Liver (tissue), 9 donors: ENCODE results near the gene CMTM1. TPM values are rescaled to one million over a fixed set of nuclear protein-coding genes. Genes with fewer than 3 reads are reported as not detected.

ENCODE experiments used
- DNase-seq: peaks from one replicate; pipeline ENCODE4 v3.0.0-alpha.2; 2017; ENCODE audit warnings: low spot score
- H3K27ac ChIP-seq, 2 donors: one replicate each; pipeline ENCODE4 v1.7.0; 2013; ENCODE audit warnings: inconsistent platforms in 2 of 2, low read length in 2 of 2, control low read depth in 1 of 2, low read depth in 1 of 2, mild to moderate bottlenecking in 1 of 2
- H3K27me3 ChIP-seq, 4 donors: one replicate each; pipeline versions ENCODE4 v1.6.1 to v1.7.0; 2013; ENCODE audit warnings: low read length in 3 of 4, inconsistent platforms in 1 of 4, mild to moderate bottlenecking in 1 of 4, moderate library complexity in 1 of 4; ENCODE audit not compliant: control insufficient read depth in 4 of 4, insufficient read depth in 4 of 4
- H3K36me3 ChIP-seq, 4 donors: one replicate each; pipeline versions ENCODE4 v1.6.1 to v1.7.0; 2013; ENCODE audit warnings: low read length in 3 of 4, mild to moderate bottlenecking in 3 of 4, low read depth in 1 of 4, moderate library complexity in 1 of 4; ENCODE audit not compliant: control insufficient read depth in 4 of 4, insufficient read depth in 3 of 4
- H3K4me1 ChIP-seq, 4 donors: one replicate each; pipeline versions ENCODE4 v1.6.1 to v1.7.0; 2013; ENCODE audit warnings: low read length in 3 of 4, mild to moderate bottlenecking in 3 of 4, moderate library complexity in 1 of 4; ENCODE audit not compliant: control insufficient read depth in 4 of 4, insufficient read depth in 4 of 4
- H3K4me3 ChIP-seq, 3 donors: one replicate each; pipeline versions ENCODE4 v1.6.1 to v1.7.0; 2013; ENCODE audit warnings: low read length in 3 of 3, control low read depth in 1 of 3, low read depth in 1 of 3, mild to moderate bottlenecking in 1 of 3
- H3K9ac ChIP-seq, 2 donors: one replicate each; pipeline ENCODE4 v1.7.0; 2013; ENCODE audit warnings: low read length in 2 of 2, mild to moderate bottlenecking in 2 of 2, moderate library complexity in 2 of 2, control low read depth in 1 of 2, low read depth in 1 of 2
- H3K9me3 ChIP-seq, 4 donors: one replicate each; pipeline versions ENCODE4 v1.6.1 to v1.7.0; 2013; ENCODE audit warnings: low read length in 3 of 4; ENCODE audit not compliant: control insufficient read depth in 4 of 4
- EGR1 ChIP-seq, 2 donors: IDR thresholded peaks; 2 replicates each; pipeline ENCODE4 v1.6.1; 2016 to 2018; ENCODE audit warnings: antibody characterized with exemption in 2 of 2, low read depth in 2 of 2
- FOXA1 ChIP-seq: IDR thresholded peaks from 2 replicates; pipeline ENCODE4 v1.6.1; 2016; ENCODE audit warnings: antibody characterized with exemption
- FOXA2 ChIP-seq: IDR thresholded peaks from 2 replicates; pipeline ENCODE4 v1.6.1; 2016; ENCODE audit warnings: antibody characterized with exemption
- GABPA ChIP-seq, 2 donors: IDR thresholded peaks in 1 of 2; conservative IDR thresholded peaks in 1 of 2; 2 replicates each; pipeline ENCODE4 v1.6.1; 2016; ENCODE audit warnings: antibody characterized with exemption in 2 of 2, mild to moderate bottlenecking in 1 of 2, moderate library complexity in 1 of 2
- HNF4A ChIP-seq, 2 donors: conservative IDR thresholded peaks; 2 replicates each; pipeline ENCODE4 v1.6.1; 2016; ENCODE audit warnings: antibody characterized with exemption in 2 of 2, mild to moderate bottlenecking in 2 of 2
- HNF4G ChIP-seq: IDR thresholded peaks from 2 replicates; pipeline ENCODE4 v1.6.1; 2016; ENCODE audit warnings: antibody characterized with exemption
- JUND ChIP-seq, 2 donors: IDR thresholded peaks; 2 replicates each; pipeline ENCODE4 v1.6.1; 2016; ENCODE audit warnings: antibody characterized with exemption in 2 of 2
- NR2F2 ChIP-seq: IDR thresholded peaks from 2 replicates; pipeline ENCODE4 v1.6.1; 2016; ENCODE audit warnings: antibody characterized with exemption
- RAD21 ChIP-seq, 2 donors: IDR thresholded peaks; 2 replicates each; pipeline ENCODE4 v1.6.1; 2016; ENCODE audit warnings: antibody characterized with exemption in 2 of 2, mild to moderate bottlenecking in 2 of 2
- RXRA ChIP-seq, 2 donors: IDR thresholded peaks; 2 replicates each; pipeline ENCODE4 v1.6.1; 2017 to 2018; ENCODE audit warnings: antibody characterized with exemption in 2 of 2, mild to moderate bottlenecking in 1 of 2
- SP1 ChIP-seq: IDR thresholded peaks from 2 replicates; pipeline ENCODE4 v1.6.1; 2018; ENCODE audit warnings: antibody characterized with exemption, mild to moderate bottlenecking
- TAF1 ChIP-seq: conservative IDR thresholded peaks from 2 replicates; pipeline ENCODE4 v1.6.1; 2016; ENCODE audit warnings: antibody characterized with exemption, mild to moderate bottlenecking
- YY1 ChIP-seq: IDR thresholded peaks from 2 replicates; pipeline ENCODE4 v1.6.1; 2016; ENCODE audit warnings: antibody characterized with exemption, mild to moderate bottlenecking
- WGBS: extraction: QIAGEN DNeasy Blood & Tissue Kit; methylation state at CpG from one replicate; pipeline ENCODE4 v1.1.7; 2013; 5-methylcytosine and 5-hydroxymethylcytosine counted together
- polyA plus RNA-seq, 2 donors: library from polyadenylated mRNA; stranded (reverse) in 1 of 2; unstranded in 1 of 2; fragments of 200-250 nt in 1 of 2; fragments of >200 nt in 1 of 2; fragmentation: Nextera tagmentation in 1 of 2; extraction: Ambion mirVana in 1 of 2; gene quantifications; one replicate each; pipeline versions ENCODE4 v1.2.1 to v1.2.3, GENCODE V29; 2013 to 2015
- total RNA-seq, 2 donors: library from RNA; depleted of rRNA; stranded (reverse); fragments of >200 nt; gene quantifications; one replicate each; pipeline ENCODE4 v1.2.3, GENCODE V29; 2014
- TF ChIP-seq, protein P1 (sequence below): IDR thresholded peaks from 2 replicates; pipeline ENCODE4 v1.6.1; 2016; ENCODE audit warnings: antibody characterized with exemption, mild to moderate bottlenecking
- TF ChIP-seq, protein P2 (sequence below): fragments of 150-350 bp; IDR thresholded peaks from 2 replicates; pipeline ENCODE4 v1.5.1; 2017; ENCODE audit warnings: improper control_type of control experiment, low read depth, low read length; ENCODE audit not compliant: missing input control
- TF ChIP-seq, protein P3 (sequence below): IDR thresholded peaks from 2 replicates; pipeline ENCODE4 v1.6.1; 2016; ENCODE audit warnings: antibody characterized with exemption
- TF ChIP-seq, protein P4 (sequence below): IDR thresholded peaks from 2 replicates; pipeline ENCODE4 v1.6.1; 2016; ENCODE audit warnings: antibody characterized with exemption
- donor health status: healthy.
- donor health status: healthy.
- donor health status: healthy.
- donor health status: healthy.
- donor health status: healthy.

Gene CMTM1
- total and polyA plus RNA-seq, 4 donors: 0.32 to 0.84 (median 0.49) TPM

DNA sequence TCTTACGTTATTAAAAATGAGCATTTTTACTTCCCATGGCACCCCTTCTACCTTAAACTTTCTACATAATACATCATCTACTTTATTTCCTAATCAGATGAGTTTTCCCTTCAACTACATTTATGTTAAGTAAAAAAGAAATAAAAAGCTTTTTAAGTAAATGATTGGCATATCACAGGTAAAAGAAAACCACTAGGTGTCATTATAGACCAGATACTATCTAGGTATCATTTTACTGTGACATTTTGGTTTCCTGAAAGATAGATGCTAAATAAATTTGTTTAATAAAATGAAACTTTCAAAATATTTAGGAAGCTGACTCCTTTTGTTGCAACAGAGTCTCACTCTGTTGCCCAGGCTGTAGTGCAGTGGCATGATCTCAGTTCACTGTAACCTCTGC, 3.8 kb upstream of the CMTM1 start:
- H3K4me1 ChIP-seq: peaks cover 0 to 7% (median under 1%) of the 10 kb centered on the region in 4 donors
- no peak for TF ChIP-seq GABPA (IDR thresholded peaks at IDR 0.05 in 1 of 2, conservative IDR thresholded peaks at IDR 0.05 in 1 of 2)
- peak; percentile 41 to 45 for TF ChIP-seq RAD21 (IDR thresholded peaks at IDR 0.05)
- no peak for TF ChIP-seq FOXA1
- TF ChIP-seq JUND (IDR thresholded peaks at IDR 0.05): no peak
- TF ChIP-seq HNF4A (conservative IDR thresholded peaks at IDR 0.05): no peak
- no peak overlapping the region for H3K27ac ChIP-seq
- DNase-seq: no peak
- H3K9me3 ChIP-seq: no peaks in the 10 kb centered on the region
- H3K4me3 ChIP-seq: no peak overlapping the region
- WGBS: 91% methylated on average over 1 of the region's 1 CpG
- peaks cover 0 to 6% (median 1%) of the 10 kb centered on the region in 4 donors for H3K36me3 ChIP-seq
- H3K27me3 ChIP-seq: no peaks in the 10 kb centered on the region
- no peak overlapping the region for H3K9ac ChIP-seq

DNA sequence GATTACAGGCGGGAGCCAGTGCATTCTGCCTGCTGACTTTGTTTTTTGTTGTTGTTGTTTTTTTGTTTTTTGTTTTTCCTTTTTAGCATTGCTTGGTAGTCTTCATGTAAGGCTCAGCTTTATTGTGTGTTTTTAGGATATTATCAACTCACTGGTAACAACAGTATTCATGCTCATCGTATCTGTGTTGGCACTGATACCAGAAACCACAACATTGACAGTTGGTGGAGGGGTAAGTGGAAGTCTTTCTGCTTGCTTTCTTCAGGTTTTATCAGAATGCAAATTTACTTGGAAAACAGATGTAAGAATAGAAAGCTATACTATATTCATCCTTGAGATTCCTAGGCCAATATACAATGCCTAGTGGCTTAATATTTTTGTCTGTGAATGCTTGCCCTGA, 3.3 kb upstream of the CMTM1 start:
- TF ChIP-seq EGR1 (IDR thresholded peaks at IDR 0.05; ENCODE audit: low read depth in 2 of 2) (no peak), JUND (IDR thresholded peaks at IDR 0.05) (no peak), NR2F2 (no peak), YY1 (no peak), SP1 (no peak), HNF4G (no peak), RXRA (IDR thresholded peaks at IDR 0.05) (no peak)
- TF ChIP-seq, protein P1, sequence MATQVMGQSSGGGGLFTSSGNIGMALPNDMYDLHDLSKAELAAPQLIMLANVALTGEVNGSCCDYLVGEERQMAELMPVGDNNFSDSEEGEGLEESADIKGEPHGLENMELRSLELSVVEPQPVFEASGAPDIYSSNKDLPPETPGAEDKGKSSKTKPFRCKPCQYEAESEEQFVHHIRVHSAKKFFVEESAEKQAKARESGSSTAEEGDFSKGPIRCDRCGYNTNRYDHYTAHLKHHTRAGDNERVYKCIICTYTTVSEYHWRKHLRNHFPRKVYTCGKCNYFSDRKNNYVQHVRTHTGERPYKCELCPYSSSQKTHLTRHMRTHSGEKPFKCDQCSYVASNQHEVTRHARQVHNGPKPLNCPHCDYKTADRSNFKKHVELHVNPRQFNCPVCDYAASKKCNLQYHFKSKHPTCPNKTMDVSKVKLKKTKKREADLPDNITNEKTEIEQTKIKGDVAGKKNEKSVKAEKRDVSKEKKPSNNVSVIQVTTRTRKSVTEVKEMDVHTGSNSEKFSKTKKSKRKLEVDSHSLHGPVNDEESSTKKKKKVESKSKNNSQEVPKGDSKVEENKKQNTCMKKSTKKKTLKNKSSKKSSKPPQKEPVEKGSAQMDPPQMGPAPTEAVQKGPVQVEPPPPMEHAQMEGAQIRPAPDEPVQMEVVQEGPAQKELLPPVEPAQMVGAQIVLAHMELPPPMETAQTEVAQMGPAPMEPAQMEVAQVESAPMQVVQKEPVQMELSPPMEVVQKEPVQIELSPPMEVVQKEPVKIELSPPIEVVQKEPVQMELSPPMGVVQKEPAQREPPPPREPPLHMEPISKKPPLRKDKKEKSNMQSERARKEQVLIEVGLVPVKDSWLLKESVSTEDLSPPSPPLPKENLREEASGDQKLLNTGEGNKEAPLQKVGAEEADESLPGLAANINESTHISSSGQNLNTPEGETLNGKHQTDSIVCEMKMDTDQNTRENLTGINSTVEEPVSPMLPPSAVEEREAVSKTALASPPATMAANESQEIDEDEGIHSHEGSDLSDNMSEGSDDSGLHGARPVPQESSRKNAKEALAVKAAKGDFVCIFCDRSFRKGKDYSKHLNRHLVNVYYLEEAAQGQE: no peak
- Histone ChIP-seq H3K27ac (no peak overlapping the region), H3K36me3 (peaks cover 0 to 6% (median 1%) of the 10 kb centered on the region in 4 donors)

DNA sequence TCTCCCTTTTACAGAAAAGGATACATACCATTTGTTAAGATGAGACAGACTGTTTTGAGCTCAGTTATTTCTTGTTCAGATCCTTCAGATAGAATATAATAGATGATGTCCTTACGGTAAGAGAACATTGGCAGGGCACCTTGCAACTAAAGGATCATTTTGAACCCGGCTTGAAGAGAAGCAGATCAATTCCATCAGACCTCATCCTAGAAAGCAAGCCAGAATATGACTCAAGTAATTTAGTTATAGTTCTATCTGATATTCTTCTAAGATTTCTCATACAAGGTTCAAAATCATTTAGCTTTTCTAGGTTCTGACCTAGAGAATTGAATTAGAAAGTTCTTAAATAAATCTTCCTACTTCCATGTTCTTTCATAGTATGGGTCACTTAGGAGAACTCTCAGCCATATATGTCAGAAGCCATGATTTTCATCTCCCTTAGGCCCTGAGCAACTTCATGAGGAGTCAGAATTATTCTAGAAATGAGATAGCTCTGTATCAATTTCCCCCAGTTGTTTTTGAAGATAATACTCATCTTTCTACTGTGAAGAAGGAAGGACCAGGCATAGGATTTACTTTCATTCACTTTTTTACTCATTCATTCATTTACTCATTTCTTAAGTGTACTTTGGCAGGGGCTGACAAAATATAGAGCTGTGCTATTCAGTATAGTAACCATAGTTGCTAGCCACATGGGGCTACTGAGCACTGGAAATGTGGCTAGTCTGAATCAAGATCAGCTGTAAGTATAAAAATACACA, 2.5 kb upstream of the CMTM1 start:
- H3K9me3 ChIP-seq: no peaks in the 10 kb centered on the region
- TF ChIP-seq RAD21 (IDR thresholded peaks at IDR 0.05) (no peak), EGR1 (IDR thresholded peaks at IDR 0.05; ENCODE audit: low read depth in 2 of 2) (no peak), TAF1 (no peak), RXRA (IDR thresholded peaks at IDR 0.05) (no peak), HNF4G (no peak), HNF4A (conservative IDR thresholded peaks at IDR 0.05) (no peak), FOXA1 (no peak), FOXA2 (no peak), JUND (IDR thresholded peaks at IDR 0.05) (no peak), GABPA (IDR thresholded peaks at IDR 0.05 in 1 of 2, conservative IDR thresholded peaks at IDR 0.05 in 1 of 2) (no peak)
- TF ChIP-seq, protein P2, sequence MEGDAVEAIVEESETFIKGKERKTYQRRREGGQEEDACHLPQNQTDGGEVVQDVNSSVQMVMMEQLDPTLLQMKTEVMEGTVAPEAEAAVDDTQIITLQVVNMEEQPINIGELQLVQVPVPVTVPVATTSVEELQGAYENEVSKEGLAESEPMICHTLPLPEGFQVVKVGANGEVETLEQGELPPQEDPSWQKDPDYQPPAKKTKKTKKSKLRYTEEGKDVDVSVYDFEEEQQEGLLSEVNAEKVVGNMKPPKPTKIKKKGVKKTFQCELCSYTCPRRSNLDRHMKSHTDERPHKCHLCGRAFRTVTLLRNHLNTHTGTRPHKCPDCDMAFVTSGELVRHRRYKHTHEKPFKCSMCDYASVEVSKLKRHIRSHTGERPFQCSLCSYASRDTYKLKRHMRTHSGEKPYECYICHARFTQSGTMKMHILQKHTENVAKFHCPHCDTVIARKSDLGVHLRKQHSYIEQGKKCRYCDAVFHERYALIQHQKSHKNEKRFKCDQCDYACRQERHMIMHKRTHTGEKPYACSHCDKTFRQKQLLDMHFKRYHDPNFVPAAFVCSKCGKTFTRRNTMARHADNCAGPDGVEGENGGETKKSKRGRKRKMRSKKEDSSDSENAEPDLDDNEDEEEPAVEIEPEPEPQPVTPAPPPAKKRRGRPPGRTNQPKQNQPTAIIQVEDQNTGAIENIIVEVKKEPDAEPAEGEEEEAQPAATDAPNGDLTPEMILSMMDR: no peak
- TF ChIP-seq, protein P3, sequence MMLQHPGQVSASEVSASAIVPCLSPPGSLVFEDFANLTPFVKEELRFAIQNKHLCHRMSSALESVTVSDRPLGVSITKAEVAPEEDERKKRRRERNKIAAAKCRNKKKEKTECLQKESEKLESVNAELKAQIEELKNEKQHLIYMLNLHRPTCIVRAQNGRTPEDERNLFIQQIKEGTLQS: no peak
- TF ChIP-seq, protein P4, sequence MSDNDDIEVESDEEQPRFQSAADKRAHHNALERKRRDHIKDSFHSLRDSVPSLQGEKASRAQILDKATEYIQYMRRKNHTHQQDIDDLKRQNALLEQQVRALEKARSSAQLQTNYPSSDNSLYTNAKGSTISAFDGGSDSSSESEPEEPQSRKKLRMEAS: no peak
- TF ChIP-seq, protein P1: no peak

More for the DNA sequence above, 3.3 kb upstream of the CMTM1 start:
- 85% methylated on average over 2 of the region's 2 CpGs for WGBS
- DNase-seq: no peak
- Histone ChIP-seq H3K9ac (no peak overlapping the region), H3K4me3 (no peak overlapping the region), H3K27me3 (no peaks in the 10 kb centered on the region), H3K4me1 (peaks cover 0 to 7% (median under 1%) of the 10 kb centered on the region in 4 donors), H3K9me3 (no peaks in the 10 kb centered on the region)

More for the DNA sequence above, 2.5 kb upstream of the CMTM1 start:
- Histone ChIP-seq H3K4me1 (peaks cover 0 to 7% (median under 1%) of the 10 kb centered on the region in 4 donors), H3K4me3 (no peak overlapping the region), H3K27ac (no peak overlapping the region), H3K9ac (peak overlapping the region in 1 of 2 donors; percentile 6), H3K27me3 (no peaks in the 10 kb centered on the region), H3K36me3 (peaks cover 0 to 6% (median 1%) of the 10 kb centered on the region in 4 donors)
- DNase-seq: no peak
- 95% methylated on average over 2 of the region's 2 CpGs for WGBS
